Lung (tissue), 12 donors: ENCODE results near the gene DLL3. TPM values are rescaled to one million over a fixed set of nuclear protein-coding genes. Genes with fewer than 3 reads are reported as not detected.

ENCODE experiments used
- ATAC-seq: fragments of 200-7000 bp; cut with Tn5 transposase; one replicate; pipeline ENCODE4 v1.9.1; 2020; ENCODE audit warnings: moderate number of reproducible peaks; ENCODE audit not compliant: insufficient read depth, low FRiP score
- DNase-seq, 3 donors: peaks; one replicate each; pipeline ENCODE4 v3.0.0-alpha.2; 2013 to 2017
- H3K27ac ChIP-seq, 2 donors: one replicate each; pipeline ENCODE4 v1.5.1; 2013; ENCODE audit warnings: mild to moderate bottlenecking in 2 of 2, moderate library complexity in 2 of 2, control low read depth in 1 of 2, inconsistent platforms in 1 of 2, low read depth in 1 of 2, low read length in 1 of 2
- H3K27me3 ChIP-seq, 3 donors: one replicate each; pipeline ENCODE4 v1.5.1; 2013; ENCODE audit warnings: low read length in 2 of 3; ENCODE audit not compliant: control insufficient read depth in 3 of 3, insufficient read depth in 3 of 3
- H3K36me3 ChIP-seq, 4 donors: one replicate each; pipeline ENCODE4 v1.5.1; 2013; ENCODE audit warnings: low read length in 4 of 4, mild to moderate bottlenecking in 1 of 4, moderate library complexity in 1 of 4; ENCODE audit not compliant: control insufficient read depth in 4 of 4, insufficient read depth in 4 of 4
- H3K4me1 ChIP-seq, 5 donors: one replicate each; pipeline ENCODE4 v1.5.1; 2013; ENCODE audit warnings: low read length in 5 of 5, mild to moderate bottlenecking in 2 of 5, moderate library complexity in 1 of 5; ENCODE audit not compliant: control insufficient read depth in 5 of 5, insufficient read depth in 5 of 5
- H3K4me3 ChIP-seq: one replicate; pipeline ENCODE4 v1.5.1; 2013; ENCODE audit warnings: mild to moderate bottlenecking, control low read depth, moderate library complexity
- H3K9ac ChIP-seq, 2 donors: one replicate each; pipeline ENCODE4 v1.5.1; 2013; ENCODE audit warnings: low read length in 2 of 2, control low read depth in 1 of 2; ENCODE audit not compliant: insufficient read depth in 1 of 2
- H3K9me3 ChIP-seq, 4 donors: one replicate each; pipeline ENCODE4 v1.5.1; 2013; ENCODE audit warnings: low read length in 3 of 4, mild to moderate bottlenecking in 1 of 4, moderate library complexity in 1 of 4; ENCODE audit not compliant: control insufficient read depth in 4 of 4, insufficient read depth in 3 of 4
- WGBS, 2 donors: extraction: QIAGEN DNeasy Blood & Tissue Kit; methylation state at CpG; one replicate each; pipeline ENCODE4 v1.1.7; 2013; 5-methylcytosine and 5-hydroxymethylcytosine counted together
- polyA plus RNA-seq, 2 donors: library from polyadenylated mRNA; stranded (reverse); fragments of 200-250 nt; gene quantifications; one replicate each; pipeline ENCODE4 v1.2.1, GENCODE V29; 2013
- total RNA-seq, 2 donors: library from RNA; depleted of rRNA in 1 of 2; stranded (reverse); fragments of >200 nt in 1 of 2; gene quantifications; one replicate each; pipeline ENCODE4 v1.2.1, GENCODE V29; 2014 to 2021
- TF ChIP-seq, protein P1 (sequence below): IDR thresholded peaks from 2 replicates; pipeline ENCODE4 v1.5.1; 2012; ENCODE audit warnings: mild to moderate bottlenecking; ENCODE audit errors: control extremely low read depth, extremely low read depth
- donor health status: control.
- donor health status: control.
- donor health status: Bipolar disorder and iron deficiency.
- donor health status: healthy.
- donor health status: DM: yes; HTN: yes; CAD: no.

DLL3 gene
- total and polyA plus RNA-seq, 4 donors = 0.07 TPM; not detected in 3

DNA sequence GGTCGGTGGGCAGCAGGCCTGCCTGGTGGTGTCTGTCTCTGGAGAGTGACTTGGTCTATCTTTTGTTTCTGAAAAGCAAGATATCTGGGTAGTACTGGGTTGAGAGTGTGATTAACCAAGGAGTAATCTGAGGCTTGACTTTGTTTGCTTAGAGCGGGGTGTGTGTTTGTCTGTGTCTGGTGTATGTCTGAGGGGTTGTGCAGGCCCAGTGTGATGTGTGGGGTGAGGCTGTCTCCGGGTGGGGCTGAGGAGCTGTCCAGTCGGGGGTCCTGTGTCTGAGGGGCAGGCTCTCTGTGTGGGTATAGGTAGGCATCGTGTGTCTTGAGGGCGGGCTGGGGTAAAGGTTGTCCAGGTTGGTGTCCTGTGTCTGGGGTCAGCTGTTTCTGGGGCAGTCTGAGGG lies 29.2 kb upstream of the DLL3 start:
- WGBS, 2 donors = 92 to 96% methylated on average over 6 of the region's 6 CpGs
- TF ChIP-seq, protein P1, sequence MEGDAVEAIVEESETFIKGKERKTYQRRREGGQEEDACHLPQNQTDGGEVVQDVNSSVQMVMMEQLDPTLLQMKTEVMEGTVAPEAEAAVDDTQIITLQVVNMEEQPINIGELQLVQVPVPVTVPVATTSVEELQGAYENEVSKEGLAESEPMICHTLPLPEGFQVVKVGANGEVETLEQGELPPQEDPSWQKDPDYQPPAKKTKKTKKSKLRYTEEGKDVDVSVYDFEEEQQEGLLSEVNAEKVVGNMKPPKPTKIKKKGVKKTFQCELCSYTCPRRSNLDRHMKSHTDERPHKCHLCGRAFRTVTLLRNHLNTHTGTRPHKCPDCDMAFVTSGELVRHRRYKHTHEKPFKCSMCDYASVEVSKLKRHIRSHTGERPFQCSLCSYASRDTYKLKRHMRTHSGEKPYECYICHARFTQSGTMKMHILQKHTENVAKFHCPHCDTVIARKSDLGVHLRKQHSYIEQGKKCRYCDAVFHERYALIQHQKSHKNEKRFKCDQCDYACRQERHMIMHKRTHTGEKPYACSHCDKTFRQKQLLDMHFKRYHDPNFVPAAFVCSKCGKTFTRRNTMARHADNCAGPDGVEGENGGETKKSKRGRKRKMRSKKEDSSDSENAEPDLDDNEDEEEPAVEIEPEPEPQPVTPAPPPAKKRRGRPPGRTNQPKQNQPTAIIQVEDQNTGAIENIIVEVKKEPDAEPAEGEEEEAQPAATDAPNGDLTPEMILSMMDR = no peak
- no peaks in the 10 kb centered on the region for H3K4me1 ChIP-seq
- peaks cover 0 to 2% (median 0%) of the 10 kb centered on the region in 4 donors for H3K9me3 ChIP-seq
- ATAC-seq (no peak), DNase-seq (no peak)
- peaks cover 52 to 90% (median 64%) of the 10 kb centered on the region in 4 donors for H3K36me3 ChIP-seq
- H3K27ac ChIP-seq = no peak overlapping the region
- H3K4me3 ChIP-seq = no peak overlapping the region
- H3K27me3 ChIP-seq = no peaks in the 10 kb centered on the region
- H3K9ac ChIP-seq = no peak overlapping the region

DNA sequence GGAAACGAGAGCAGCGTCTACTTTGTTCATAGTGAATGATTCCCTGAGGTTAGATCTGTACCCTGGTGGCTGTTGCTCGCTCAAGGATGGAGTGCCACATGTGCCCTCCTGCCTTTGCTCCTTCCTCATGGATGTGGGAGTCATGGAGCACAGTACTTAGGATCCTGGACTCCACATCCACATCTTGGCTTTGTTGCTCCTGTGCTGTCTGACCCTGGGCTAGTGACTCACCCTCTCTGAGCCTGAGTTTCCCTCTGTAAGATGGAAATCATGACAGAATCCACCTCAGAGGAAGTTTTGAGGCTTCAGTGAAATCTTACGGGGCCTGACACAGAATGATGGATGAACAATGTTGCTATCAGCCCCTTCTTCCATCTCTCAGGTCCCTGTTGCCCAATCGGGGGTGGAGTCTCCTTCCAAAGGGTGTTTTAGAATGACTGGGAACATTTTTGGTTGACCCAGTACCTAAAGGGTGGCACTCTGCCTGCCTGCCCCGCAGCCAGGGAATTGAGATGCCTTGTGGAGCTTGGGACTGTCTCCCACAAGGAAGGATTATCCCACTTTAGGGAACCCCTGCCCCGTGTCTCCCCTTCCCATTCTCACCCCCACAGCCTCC lies 27.9 kb upstream of the DLL3 start:
- H3K9ac ChIP-seq = no peak overlapping the region
- peaks cover 52 to 89% (median 58%) of the 10 kb centered on the region in 4 donors for H3K36me3 ChIP-seq
- H3K9me3 ChIP-seq = peaks cover 0 to 2% (median 0%) of the 10 kb centered on the region in 4 donors
- ATAC-seq = no peak
- no peak overlapping the region for H3K4me3 ChIP-seq
- no peak overlapping the region for H3K27ac ChIP-seq
- no peak for DNase-seq
- WGBS, 2 donors = 88% methylated on average over 7 of the region's 7 CpGs
- TF ChIP-seq, protein P1 = no peak
- H3K27me3 ChIP-seq = no peaks in the 10 kb centered on the region
- H3K4me1 ChIP-seq = no peaks in the 10 kb centered on the region

DNA sequence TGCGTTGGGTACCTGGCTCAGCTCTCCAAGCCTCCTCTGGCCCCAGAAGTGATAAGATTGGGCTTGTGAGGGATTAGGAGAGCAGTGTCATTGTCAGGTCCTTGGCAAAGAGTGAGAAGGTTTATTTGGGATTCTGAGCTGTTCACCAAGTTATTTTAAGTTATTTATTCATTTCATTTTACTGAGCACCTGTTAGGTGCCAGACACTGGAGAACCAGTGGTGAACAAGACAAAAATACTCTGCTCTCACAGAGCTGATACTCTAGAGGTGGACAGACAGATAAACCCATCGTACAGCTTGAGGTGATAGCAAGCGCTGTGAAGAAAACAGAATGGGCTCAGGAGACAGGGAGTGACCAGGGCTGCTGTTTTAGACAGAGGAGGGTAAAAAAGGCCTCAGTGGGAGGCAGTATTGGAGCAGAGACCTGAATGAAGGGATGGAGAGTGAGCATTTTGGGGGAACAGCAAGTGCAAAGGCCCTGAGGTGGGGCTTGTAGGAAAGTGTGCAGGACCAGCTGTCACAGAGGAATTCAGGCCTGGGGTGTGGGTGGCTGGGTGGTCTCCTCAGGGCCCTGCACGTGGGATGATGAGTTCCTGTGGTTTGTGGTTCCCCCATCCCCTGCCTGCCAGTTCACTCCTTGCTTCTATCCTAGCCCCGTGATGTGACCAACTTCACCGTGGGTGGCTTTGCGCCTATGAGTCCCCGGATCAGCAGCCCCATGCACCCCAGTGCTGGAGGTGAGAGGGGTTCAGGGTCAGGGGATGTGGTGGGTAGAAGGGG lies 26.8 kb upstream of the DLL3 start:
- Histone ChIP-seq H3K9me3 (peaks cover 0 to 2% (median 0%) of the 10 kb centered on the region in 4 donors), H3K4me1 (no peaks in the 10 kb centered on the region), H3K4me3 (no peak overlapping the region), H3K9ac (no peak overlapping the region), H3K27ac (no peak overlapping the region), H3K36me3 (peaks cover 51 to 85% (median 56%) of the 10 kb centered on the region in 4 donors), H3K27me3 (no peaks in the 10 kb centered on the region)
- ATAC-seq (no peak), DNase-seq (no peak)
- TF ChIP-seq, protein P1 = no peak
- 81 to 89% methylated on average over 8 of the region's 8 CpGs for WGBS, 2 donors
